Stromal cell of bone marrow (primary cell): ENCODE measurements around the gene AMOTL2.

Experiments used
- DNase-seq: peaks from one replicate; pipeline ENCODE4 v3.0.0-alpha.2; 2012; ENCODE audit warnings: low read depth

The AMOTL2 gene

GRCh38 chr3:134333522-134334181 is 40.6 kb downstream of the AMOTL2 start:
- no peak for DNase-seq

DNA sequence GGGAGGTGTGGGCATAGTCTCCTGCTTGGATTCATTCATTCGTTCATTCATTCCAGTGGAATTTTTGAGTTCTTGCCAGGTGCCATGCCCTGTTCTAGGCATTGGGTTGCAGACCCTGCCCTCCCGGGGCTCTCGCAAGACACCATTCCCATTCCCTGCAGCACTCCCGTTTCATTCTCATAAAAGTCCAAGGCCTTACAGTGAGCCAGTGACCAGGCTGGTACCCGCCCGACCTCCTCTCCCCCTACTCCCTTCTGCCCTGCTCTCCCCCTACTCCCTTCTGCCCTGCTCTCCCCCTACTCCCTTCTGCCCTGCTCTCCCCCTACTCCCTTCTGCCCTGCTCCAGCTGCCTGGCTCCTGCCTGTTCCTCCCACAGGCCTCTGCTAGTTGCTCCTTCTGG is 41.9 kb downstream of the AMOTL2 start:
- DNase-seq, result no peak

DNA sequence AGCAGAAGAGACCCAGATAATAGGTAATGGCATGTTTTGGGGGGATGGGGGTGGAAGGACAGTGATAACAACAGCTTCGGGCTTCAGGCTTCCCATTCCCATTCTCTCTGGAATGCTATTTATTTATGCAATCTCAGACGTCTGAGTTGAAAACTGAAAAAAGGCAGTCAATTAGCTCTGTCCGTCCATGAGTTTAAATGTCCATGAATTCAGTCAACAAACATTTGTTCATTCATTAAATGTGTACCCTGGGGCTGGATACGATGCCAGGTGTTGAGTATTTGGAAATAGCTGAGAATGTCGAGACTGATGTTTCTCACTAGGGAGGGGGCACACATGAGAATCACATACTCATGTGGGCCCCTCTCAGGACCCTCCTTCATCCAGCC is 42.4 kb downstream of the AMOTL2 start:
- no peak for DNase-seq

DNA sequence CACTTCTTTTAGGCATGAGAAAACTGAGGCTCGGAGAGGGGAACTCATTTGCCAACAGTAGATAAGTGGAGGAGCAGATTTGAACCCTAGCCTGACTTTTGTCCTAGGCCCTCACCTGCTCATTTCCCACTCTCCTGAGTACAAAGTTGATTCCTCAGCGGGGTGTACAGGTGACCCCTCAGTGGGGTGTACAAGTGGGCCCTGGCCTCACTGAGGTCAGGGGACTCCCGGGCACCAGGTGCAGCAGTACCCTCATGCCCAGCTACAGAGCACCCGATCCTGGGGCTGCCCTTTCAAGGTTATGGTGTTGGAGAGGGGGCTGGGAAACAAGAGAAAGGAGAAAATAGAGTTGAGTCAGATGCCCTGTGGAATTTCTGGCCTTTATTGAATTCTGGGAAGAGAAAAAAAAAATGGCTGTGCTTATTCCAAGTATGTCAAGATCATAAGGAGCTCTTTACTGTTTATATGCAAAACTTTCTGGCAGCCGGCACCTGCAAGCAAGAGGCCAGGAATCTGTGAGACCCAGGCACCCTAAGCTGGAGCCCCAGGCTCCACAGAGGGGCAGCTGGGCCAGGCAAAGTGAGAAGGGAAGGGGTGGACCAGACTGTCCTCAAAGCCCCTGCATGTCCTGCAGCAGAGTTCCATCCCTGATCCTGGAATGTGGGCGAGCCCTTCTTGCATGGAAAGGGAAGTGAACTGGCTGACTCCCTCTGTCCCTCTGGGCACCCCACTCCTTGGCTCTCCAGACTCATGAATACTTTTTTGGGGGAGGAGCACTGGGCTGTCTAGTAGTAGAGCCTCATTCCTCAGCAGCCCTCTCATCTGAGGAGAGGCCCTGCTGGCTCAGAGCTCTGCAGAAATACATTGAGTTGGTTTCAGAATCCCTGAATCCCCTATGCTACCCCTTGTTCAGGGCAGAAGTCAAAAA is 43.1 kb downstream of the AMOTL2 start:
- peak; percentile 87 for DNase-seq

GRCh38 chr3:134328846-134329245 is 45.4 kb downstream of the AMOTL2 start:
- DNase-seq, result no peak

- DNase-seq, result peak; percentile 76
Measured at GRCh38 chr3:134328147-134328591, 46.1 kb downstream of the AMOTL2 start.

GRCh38 chr3:134327594-134327975 is 46.7 kb downstream of the AMOTL2 start:
- peak; percentile 47 for DNase-seq

DNA sequence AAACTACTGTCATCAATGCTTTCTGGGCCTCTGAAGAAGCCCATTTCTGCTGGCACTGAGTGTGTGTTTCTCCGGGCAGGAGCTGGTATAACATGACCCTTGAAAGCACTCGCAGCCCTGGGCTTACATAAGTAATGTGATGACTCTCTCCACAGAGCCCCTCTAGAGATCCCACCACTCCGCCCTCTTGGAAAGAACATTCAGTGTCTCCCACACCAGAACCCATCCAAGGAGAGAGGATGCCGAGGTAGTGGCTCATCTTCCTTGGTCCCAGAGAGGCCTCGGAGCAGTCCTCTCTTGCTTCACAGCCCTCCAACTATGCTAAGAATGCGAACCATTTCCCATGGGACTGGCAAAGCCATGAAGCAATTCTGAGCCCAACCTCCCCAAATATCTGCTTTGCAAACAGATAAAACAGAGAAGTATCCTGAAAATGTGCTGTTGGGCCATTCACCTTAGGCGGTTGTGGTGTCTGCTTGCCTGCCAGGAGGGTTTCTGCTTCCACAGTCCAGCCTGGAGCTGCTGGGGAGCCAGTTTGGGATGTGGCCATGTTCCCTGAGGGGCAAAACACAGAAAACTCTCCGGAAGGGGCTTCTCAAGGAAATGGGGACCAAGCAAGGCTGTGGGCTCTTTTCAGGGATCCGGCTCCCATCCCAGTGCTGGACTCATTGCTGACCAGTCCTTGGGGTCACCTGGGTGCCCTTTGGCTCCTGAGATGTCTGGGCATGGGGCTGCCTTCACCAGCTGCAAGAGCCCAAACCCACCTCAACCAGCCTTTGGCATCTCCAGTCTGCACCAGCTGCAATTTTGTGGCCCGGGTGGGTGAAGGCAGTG is 47.3 kb downstream of the AMOTL2 start:
- peak; percentile 92 for DNase-seq

DNA sequence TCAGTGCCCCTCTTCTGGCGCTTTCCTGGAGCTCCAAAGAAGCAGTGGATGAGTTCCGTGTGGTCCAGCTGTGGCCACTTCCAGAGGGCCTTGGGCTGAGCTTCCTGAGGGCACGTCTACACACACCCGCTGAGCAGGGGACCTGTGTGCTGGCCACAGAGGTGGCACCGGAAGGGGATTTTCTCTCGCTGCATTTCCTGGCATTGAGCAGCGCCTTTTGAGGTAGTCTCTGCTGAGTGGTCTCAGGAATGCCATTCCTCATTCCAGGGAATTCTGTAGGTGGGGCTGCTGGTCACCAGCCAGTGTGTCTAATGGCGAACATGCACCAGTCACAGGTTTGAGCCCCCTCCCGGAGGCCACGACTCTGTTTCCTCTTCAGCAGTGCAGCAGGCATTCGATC is 48.1 kb downstream of the AMOTL2 start:
- DNase-seq, result no peak

DNA sequence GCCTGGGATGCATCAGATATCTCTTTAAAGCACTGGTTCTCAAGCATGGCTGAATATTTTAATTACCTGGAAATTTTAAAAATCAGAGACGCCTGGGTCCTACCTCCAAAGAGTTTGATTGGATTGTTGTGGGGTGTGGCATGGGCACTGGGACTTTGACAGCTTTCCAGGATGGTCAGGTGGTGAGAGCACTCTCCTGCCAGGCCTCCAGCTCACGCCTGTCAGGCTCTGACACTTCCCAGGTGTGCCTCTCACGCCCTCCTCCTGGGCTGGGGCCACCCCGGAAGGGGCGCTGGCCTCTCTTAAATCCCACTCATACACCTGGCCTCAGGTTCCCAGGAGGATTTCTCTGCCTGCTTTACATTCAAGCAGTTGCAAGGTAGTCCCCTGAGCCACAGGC is 48.5 kb downstream of the AMOTL2 start:
- DNase-seq, result no peak

GRCh38 chr3:134325061-134325705 is 49.1 kb downstream of the AMOTL2 start:
- no peak for DNase-seq

DNA sequence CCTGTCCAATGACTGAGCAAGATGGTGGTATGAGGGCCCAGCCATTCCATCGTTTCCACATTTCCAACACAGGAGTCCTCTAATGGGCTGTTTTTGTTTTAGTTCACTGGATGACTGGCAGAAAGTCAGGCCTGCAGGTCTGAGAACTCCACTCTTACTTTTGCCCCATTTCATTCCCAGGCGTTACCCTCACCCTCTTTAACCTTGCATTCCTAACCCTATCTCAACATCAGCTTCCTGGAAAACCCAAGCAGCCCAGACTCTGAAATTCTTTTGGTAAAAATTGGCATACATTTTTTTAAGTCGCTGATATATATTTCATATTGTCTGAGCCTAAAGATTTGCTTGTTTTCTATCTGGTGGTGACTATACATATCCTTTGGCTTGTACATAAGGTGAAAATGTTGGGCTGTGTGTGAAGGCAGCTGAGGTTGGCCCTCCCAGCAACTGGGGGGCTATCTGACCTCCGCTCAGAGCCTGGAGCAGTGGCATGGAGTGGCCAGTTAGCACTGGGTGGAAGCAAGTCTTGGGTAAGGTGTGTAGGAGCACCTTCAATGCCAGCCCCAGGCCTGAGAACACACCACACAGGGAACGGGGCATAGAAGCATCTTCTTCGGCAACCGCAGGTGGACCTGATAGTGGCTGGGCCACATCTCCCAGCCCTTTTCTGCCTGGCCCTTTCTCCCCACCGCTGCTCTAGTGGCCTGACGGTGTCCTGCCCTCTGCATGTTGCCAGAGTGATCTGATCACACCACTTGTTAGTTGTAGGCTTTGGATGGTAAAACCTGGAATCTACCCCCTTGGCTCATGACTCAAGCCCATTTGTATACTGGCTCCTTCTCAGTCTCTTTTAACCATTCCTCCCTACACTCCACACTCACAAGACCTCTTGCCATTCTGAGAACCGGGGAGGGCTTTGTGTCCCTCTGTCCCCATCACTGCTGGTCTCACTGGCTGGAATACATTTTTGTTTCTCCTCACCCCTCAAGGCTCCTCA is 50.0 kb downstream of the AMOTL2 start:
- DNase-seq, result no peak

- no peak for DNase-seq
Measured at GRCh38 chr3:134322286-134322685, 52.0 kb downstream of the AMOTL2 start.

DNA sequence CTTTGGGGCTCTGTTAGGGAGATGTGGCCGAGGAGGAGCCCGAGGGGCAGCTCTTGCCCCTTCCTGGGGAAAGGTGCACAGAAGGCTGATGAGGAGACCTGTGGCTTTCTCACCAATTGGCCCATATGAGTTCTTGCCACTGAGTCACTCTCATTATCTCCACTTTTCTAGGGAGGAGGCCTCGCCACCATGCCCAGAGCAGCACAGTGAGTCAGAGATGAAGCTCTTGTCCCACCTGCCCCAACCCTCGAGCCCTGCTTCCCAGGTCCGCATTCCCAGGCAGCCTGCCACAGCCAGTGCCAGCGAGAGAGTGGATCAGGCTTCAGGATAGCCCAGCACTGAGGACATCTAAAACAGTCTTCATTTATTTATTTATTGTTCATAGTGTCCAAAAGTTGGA is 53.5 kb downstream of the AMOTL2 start:
- DNase-seq, result no peak

GRCh38 chr3:134319931-134320330 is 54.3 kb downstream of the AMOTL2 start:
- no peak for DNase-seq

DNA sequence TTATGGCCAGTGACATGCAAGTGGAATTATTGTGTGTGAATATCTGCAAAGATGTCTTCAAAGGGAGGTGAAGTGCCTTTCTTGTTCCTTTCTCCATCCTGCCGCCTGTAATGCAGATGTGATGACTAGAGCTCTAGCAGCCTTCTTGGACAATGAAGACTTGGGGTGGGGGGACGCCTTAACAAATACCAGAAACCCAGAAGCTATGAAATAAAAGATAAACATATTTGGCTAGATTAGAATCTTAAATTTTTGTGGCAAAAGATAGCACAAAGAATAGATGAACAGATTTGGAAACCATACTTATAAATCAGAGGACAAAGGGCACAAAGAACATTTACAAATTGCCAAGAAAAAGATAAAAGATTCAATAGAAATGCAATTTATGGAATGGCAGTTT is 56.1 kb downstream of the AMOTL2 start:
- DNase-seq, result no peak

DNA sequence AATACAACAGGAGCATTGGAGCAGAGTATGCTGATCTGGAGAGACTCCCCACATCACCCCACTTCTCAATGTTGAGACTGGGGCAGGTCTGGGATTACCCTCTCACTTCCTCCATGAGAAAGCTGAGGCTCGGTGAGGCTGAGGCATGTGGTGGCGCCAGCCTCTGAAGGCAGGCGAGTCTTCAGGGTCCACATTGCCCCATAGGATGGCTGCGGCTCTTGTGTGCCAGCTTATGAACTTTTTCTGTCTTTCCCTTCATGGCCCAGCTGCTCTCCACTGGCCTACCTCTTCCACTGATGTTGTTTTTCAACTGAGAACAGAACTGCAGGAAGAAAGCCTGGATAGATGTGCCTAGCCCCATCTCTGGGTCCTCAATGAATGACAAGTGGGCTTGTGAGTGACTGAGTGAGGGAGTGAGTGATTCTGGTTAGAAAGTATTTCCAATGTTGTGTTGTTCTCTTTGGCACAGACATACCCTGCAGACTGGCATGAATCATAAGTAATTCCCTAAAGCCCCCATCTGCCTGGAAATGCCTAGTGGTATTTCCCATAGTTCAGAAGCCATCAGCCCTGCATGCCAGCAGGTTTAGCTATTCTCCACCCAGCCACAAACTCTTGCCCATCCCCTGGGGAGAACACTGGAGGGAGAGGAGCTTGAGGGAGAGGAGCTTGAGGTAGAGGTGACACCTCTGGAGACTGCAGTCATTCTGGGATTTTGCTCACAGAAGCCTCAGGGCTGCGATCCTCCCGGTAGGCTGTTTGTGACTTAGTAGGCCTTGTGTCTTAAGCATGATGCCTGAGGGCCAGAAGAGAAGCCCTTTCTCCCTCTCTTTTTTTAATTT is 56.9 kb downstream of the AMOTL2 start:
- DNase-seq, result peak; percentile 70

DNA sequence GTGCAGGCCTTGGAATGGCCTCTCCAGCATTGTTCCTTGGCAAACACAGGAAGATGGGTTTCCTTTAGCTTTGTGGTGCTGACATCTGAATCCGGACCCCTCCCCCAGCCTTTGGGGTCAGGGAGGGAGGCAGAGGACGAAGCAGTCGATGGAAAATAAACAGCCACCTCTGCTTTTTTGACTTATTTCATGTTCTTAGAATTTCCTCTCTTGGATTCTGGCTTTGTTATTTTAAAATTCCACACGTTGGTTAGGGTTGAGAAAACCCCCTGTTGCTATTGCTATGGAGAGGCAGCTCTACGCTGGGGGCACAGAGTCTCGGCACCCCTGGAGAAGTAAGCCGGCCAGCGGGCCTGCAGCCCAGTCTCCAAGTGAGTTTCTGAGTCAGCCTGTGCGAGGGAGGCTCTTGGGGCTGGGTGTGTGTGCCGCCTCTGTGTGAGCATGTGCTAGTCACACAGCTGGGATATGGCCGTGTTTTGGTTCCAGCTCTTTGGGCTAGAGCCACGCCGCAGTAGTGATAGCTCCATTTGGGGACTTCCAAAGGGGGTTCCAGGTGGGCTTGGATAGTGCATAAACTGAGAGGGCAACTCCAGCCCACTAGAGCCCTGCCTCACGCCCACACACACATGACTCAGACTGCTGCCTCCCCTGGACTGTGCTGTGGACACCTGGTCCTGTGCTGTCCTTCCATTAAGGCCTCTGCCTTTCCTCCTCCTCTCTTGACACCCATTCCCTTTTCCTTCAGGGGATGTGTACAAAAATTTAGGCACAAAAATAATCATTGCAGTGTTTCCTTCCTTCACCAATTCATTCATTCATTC is 58.8 kb downstream of the AMOTL2 start:
- peak; percentile 93 for DNase-seq
